Caco-2 (cell line): ENCODE data around the gene BBX. TPM values are rescaled to one million over a fixed set of nuclear protein-coding genes. Genes with fewer than 3 reads are reported as not detected.

Source experiments
- BruUV-seq: library from RNA; stranded (reverse); fragments of 400-500 nt; replicated peaks from 2 replicates; lab custom pipeline; 2021; lab: Mats Ljungman, UMichigan
- CTCF ChIA-PET: fragments of 300-600 bp; sonication (Branson Sonifier 250); formaldehyde crosslinking; loops from one replicate; lab custom pipeline; 2022; ENCODE audit warnings: antibody characterized with exemption; lab: Charles Lee
- POLR2A ChIA-PET: fragments of 300-600 bp; sonication (Branson Sonifier 250); formaldehyde crosslinking; loops from one replicate; lab custom pipeline; 2022; ENCODE audit warnings: antibody characterized with exemption; lab: Charles Lee
- DNase-seq, 2 experiments: peaks; one replicate each; pipeline versions ENCODE4 v3.0.0 to v3.0.0-alpha.2; 2020 to 2022
- H3K27me3 ChIP-seq: replicated peaks from 2 replicates; pipeline ENCODE4 v1.6.0; 2011; ENCODE audit warnings: low read length; ENCODE audit not compliant: control insufficient read depth, insufficient read depth
- H3K36me3 ChIP-seq: 2 replicates; pipeline ENCODE4 v1.5.1; 2011; ENCODE audit warnings: low read length; ENCODE audit not compliant: control insufficient read depth, insufficient read depth
- H3K4me1 ChIP-seq: fragments of 250-450 bp; sonication (Bioruptor Pico); 2 replicates; pipeline ENCODE4 v1.5.1; 2020; ENCODE audit warnings: mild to moderate bottlenecking
- H3K4me3 ChIP-seq: 2 replicates; pipeline ENCODE4 v1.5.1; 2011; ENCODE audit warnings: low read depth, mild to moderate bottlenecking, control low read depth, low read length
- H3K9me3 ChIP-seq: fragments of 250-450 bp; sonication (Bioruptor Pico); 2 replicates; pipeline ENCODE4 v1.5.1; 2020; ENCODE audit warnings: mild to moderate bottlenecking, moderate library complexity
- H3K27ac Mint-ChIP-seq: one replicate; pipeline ENCODE4 v1.8.0; 2022; ENCODE audit warnings: mixed read lengths; ENCODE audit not compliant: unreplicated experiment
- H3K27me3 Mint-ChIP-seq: one replicate; pipeline ENCODE4 v1.8.0; 2022; ENCODE audit warnings: mixed read lengths; ENCODE audit not compliant: insufficient read depth, unreplicated experiment
- H3K36me3 Mint-ChIP-seq: one replicate; pipeline ENCODE4 v1.8.0; 2022; ENCODE audit warnings: mild to moderate bottlenecking, mixed read lengths; ENCODE audit not compliant: insufficient read depth, unreplicated experiment
- H3K4me1 Mint-ChIP-seq: one replicate; pipeline ENCODE4 v1.8.0; 2022; ENCODE audit warnings: low read depth, mixed read lengths; ENCODE audit not compliant: unreplicated experiment
- H3K4me3 Mint-ChIP-seq: one replicate; pipeline ENCODE4 v1.8.0; 2022; ENCODE audit warnings: mild to moderate bottlenecking, moderate library complexity, mixed read lengths; ENCODE audit not compliant: unreplicated experiment
- H3K9me3 Mint-ChIP-seq: one replicate; pipeline ENCODE4 v1.8.0; 2022; ENCODE audit warnings: mixed read lengths; ENCODE audit not compliant: unreplicated experiment
- intact Hi-C: fragments of 100-400 bp; cut with micrococcal nuclease; formaldehyde crosslinking; loops from one replicate; pipeline ENCODE4 v1.10.0; 2022; ENCODE audit not compliant: unreplicated experiment
- total RNA-seq: library from RNA; stranded (reverse); gene quantifications from 2 replicates; pipeline ENCODE4 v1.2.3, GENCODE V29; 2022
- TF ChIP-seq, protein P1 (sequence below), 2 experiments: fragments of 200-600 bp in 1 of 2; IDR thresholded peaks; 1 replicate in 1 of 2; 2 replicates in 1 of 2; pipeline versions ENCODE4 v1.5.1 to v1.8.0; 2011 to 2022; ENCODE audit warnings: antibody characterized with exemption in 1 of 2, control low read depth in 1 of 2, inconsistent platforms in 1 of 2, low read depth in 1 of 2, low read length in 1 of 2, mild to moderate bottlenecking in 1 of 2, moderate library complexity in 1 of 2; ENCODE audit not compliant: insufficient read depth in 1 of 2, severe bottlenecking in 1 of 2, unreplicated experiment in 1 of 2

The BBX gene
- total RNA-seq, 1 experiment from 2014 or later = 2.6 TPM

DNA sequence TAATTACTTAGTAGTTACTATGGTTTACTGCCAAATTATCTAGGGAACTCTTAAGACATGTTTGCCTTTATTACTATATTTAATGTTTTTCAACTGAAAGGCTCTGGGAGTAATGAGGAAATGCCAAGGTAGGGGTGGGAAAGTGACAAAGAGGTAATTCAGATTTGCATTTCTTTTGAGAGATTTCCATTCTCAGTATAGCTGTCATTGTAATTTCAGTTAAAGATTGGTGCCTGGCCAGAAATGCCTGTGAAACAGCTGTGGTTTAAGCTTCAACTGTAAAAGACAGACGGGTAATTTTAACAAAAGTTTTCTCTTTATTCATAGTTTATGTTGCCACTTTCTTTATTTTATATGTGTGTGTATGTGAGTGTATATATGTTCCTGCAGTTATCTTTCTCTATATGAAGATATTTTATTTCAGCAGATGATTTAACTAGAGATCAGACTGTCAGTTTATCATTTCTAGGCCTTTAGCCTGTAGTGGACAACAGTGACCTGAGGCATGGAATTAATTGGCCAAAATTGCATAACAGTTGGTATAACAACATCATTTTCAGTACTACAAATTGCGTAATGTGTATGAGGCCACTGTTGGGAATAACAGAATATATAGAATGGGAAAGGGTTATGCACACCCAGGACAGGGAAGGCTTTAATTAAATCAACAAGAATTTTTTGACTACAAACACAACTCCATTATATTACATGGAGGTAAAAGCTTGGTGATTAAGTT is 119.0 kb downstream of the BBX start:
- Mint-ChIP-seq H3K27ac (no peak overlapping the region), H3K27me3 (peaks cover 8% of the 10 kb centered on the region), H3K9me3 (no peaks in the 10 kb centered on the region), H3K4me3 (no peak overlapping the region), H3K4me1 (no peaks in the 10 kb centered on the region), H3K36me3 (no peaks in the 10 kb centered on the region)
- no peak for DNase-seq
- Histone ChIP-seq H3K9me3 (no peaks in the 10 kb centered on the region), H3K36me3 (no peaks in the 10 kb centered on the region), H3K4me3 (no peak overlapping the region), H3K27me3 (no peaks in the 10 kb centered on the region), H3K4me1 (no peaks in the 10 kb centered on the region)
- TF ChIP-seq, protein P1, sequence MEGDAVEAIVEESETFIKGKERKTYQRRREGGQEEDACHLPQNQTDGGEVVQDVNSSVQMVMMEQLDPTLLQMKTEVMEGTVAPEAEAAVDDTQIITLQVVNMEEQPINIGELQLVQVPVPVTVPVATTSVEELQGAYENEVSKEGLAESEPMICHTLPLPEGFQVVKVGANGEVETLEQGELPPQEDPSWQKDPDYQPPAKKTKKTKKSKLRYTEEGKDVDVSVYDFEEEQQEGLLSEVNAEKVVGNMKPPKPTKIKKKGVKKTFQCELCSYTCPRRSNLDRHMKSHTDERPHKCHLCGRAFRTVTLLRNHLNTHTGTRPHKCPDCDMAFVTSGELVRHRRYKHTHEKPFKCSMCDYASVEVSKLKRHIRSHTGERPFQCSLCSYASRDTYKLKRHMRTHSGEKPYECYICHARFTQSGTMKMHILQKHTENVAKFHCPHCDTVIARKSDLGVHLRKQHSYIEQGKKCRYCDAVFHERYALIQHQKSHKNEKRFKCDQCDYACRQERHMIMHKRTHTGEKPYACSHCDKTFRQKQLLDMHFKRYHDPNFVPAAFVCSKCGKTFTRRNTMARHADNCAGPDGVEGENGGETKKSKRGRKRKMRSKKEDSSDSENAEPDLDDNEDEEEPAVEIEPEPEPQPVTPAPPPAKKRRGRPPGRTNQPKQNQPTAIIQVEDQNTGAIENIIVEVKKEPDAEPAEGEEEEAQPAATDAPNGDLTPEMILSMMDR (IDR thresholded peaks at IDR 0.05; ENCODE audit: insufficient read depth in 1 of 2, low read depth in 1 of 2, low read length in 1 of 2, severe bottlenecking in 1 of 2, unreplicated experiment in 1 of 2) = no peak
- BruUV-seq = no TSS peak
- intact Hi-C loops = no loop called here
- CTCF ChIA-PET = no interaction called here
- POLR2A ChIA-PET = no interaction called here

GRCh38 chr3:107643038-107643883 is 120.5 kb downstream of the BBX start:
- Mint-ChIP-seq H3K27me3 (peaks cover 8% of the 10 kb centered on the region), H3K9me3 (no peaks in the 10 kb centered on the region), H3K4me1 (no peaks in the 10 kb centered on the region), H3K36me3 (no peaks in the 10 kb centered on the region), H3K4me3 (no peak overlapping the region), H3K27ac (no peak overlapping the region)
- intact Hi-C loops = no loop called here
- no peaks in the 10 kb centered on the region for H3K27me3 ChIP-seq
- no peak for DNase-seq
- TF ChIP-seq, protein P1 (IDR thresholded peaks at IDR 0.05; ENCODE audit: insufficient read depth in 1 of 2, low read depth in 1 of 2, low read length in 1 of 2, severe bottlenecking in 1 of 2, unreplicated experiment in 1 of 2) = peak in 1 of 2 experiments; percentile 41
- no peaks in the 10 kb centered on the region for H3K36me3 ChIP-seq
- H3K4me1 ChIP-seq = no peaks in the 10 kb centered on the region
- BruUV-seq = no TSS peak
- POLR2A ChIA-PET = no interaction called here
- no peak overlapping the region for H3K4me3 ChIP-seq
- CTCF ChIA-PET = interaction anchor here (1.0 kb wide), 1 partner anchor 17 kb away, joined by 5 read pairs; no protein-coding TSS in a partner anchor
- no peaks in the 10 kb centered on the region for H3K9me3 ChIP-seq

- Mint-ChIP-seq H3K36me3 (no peaks in the 10 kb centered on the region), H3K27ac (no peak overlapping the region), H3K4me1 (no peaks in the 10 kb centered on the region), H3K9me3 (no peaks in the 10 kb centered on the region), H3K27me3 (peaks cover 8% of the 10 kb centered on the region), H3K4me3 (no peak overlapping the region)
- Histone ChIP-seq H3K36me3 (no peaks in the 10 kb centered on the region), H3K27me3 (no peaks in the 10 kb centered on the region), H3K4me3 (no peak overlapping the region), H3K4me1 (no peaks in the 10 kb centered on the region), H3K9me3 (no peaks in the 10 kb centered on the region)
- CTCF ChIA-PET = no interaction called here
- DNase-seq = no peak
- POLR2A ChIA-PET = interaction anchor here (0.5 kb wide), 1 partner anchor 830 kb away, joined by 3 read pairs; no protein-coding TSS in a partner anchor
- intact Hi-C loops = no loop called here
- TF ChIP-seq, protein P1 (IDR thresholded peaks at IDR 0.05; ENCODE audit: insufficient read depth in 1 of 2, low read depth in 1 of 2, low read length in 1 of 2, severe bottlenecking in 1 of 2, unreplicated experiment in 1 of 2) = no peak
- BruUV-seq = no TSS peak
These were observed 121.9 kb downstream of the BBX start for GRCh38 chr3:107644631-107645030.
